ENCODE measurements around the gene RPL10. TPM values are rescaled to one million over a fixed set of nuclear protein-coding genes. Genes with fewer than 3 reads are reported as not detected.

Gene RPL10
- total RNA-seq, 1 experiment from 2014 or later: 2,110 TPM

- Mint-ChIP-seq H3K4me1 (no peaks in the 10 kb centered on the region), H3K27ac (no peak overlapping the region), H3K4me3 (no peak overlapping the region), H3K27me3 (ENCODE audit: low read depth) (peaks cover 8% of the 10 kb centered on the region), H3K9me3 (peaks cover 70 to 90% of the 10 kb centered on the region in 2 experiments), H3K36me3 (ENCODE audit: insufficient read depth in 1 of 3, low read depth in 3 of 3) (peaks cover 35 to 57% (median 54%) of the 10 kb centered on the region in 3 experiments)
- Histone ChIP-seq H3K79me1 (ENCODE audit: insufficient read depth, low read depth, low read length, poor library complexity, severe bottlenecking) (no peaks in the 10 kb centered on the region), H3K27me3 (ENCODE audit: insufficient read depth, low read length) (no peaks in the 10 kb centered on the region), H3K18ac (ENCODE audit: insufficient read length, low read depth, low read length) (no peak overlapping the region), H3K4ac (ENCODE audit: low read depth, low read length) (no peak overlapping the region), H3K4me2 (ENCODE audit: insufficient read depth, insufficient read length, low read length) (no peak overlapping the region), H2AFZ (ENCODE audit: low read length) (no peak overlapping the region), H3K4me1 (ENCODE audit: insufficient read depth, low read length) (no peaks in the 10 kb centered on the region), H3K56ac (ENCODE audit: insufficient read length, low read depth, low read length) (no peak overlapping the region), H3K23me2 (ENCODE audit: insufficient read length, low read depth, low read length, poor library complexity, severe bottlenecking) (no peaks in the 10 kb centered on the region), H3T11ph (ENCODE audit: low read length) (no peak overlapping the region), H2BK120ac (ENCODE audit: low read depth, low read length, poor library complexity, severe bottlenecking) (no peak overlapping the region), H3K79me2 (ENCODE audit: insufficient read depth, low read length) (no peaks in the 10 kb centered on the region), H2BK12ac (ENCODE audit: insufficient read length, low read depth, low read length) (no peak overlapping the region), H2AK5ac (ENCODE audit: insufficient read length, low read length) (no peak overlapping the region), H3K27ac (ENCODE audit: insufficient read length, low read depth, low read length) (no peak overlapping the region), H2BK5ac (ENCODE audit: insufficient read length, low read length) (no peak overlapping the region), H2BK20ac (ENCODE audit: low read depth, low read length, poor library complexity, severe bottlenecking) (no peak overlapping the region), H4K8ac (replicated peaks; ENCODE audit: insufficient read length, low read depth, low read length) (no peak overlapping the region), H3K23ac (ENCODE audit: insufficient read length, low read depth, low read length) (no peak overlapping the region), H3K9me3 (ENCODE audit: control insufficient read depth, low read depth, low read length) (peaks cover 30% of the 10 kb centered on the region), H3K9ac (ENCODE audit: extremely low read depth, insufficient read length, low read length) (no peak overlapping the region), H4K5ac (ENCODE audit: insufficient read length, low read depth, low read length) (no peak overlapping the region), H4K20me1 (ENCODE audit: control insufficient read depth, insufficient read depth, insufficient read length) (no peaks in the 10 kb centered on the region), H2BK15ac (ENCODE audit: low read depth, low read length) (no peak overlapping the region), H3K14ac (ENCODE audit: insufficient read depth, low read length) (no peak overlapping the region), H4K91ac (ENCODE audit: insufficient read length, low read depth, low read length) (no peak overlapping the region)
- no peak for DNase-seq
- no peak for TF ChIP-seq CTCF (conservative IDR thresholded peaks at IDR 0.05)
- no CpG with 5 or more reads among the region's 17 CpGs for WGBS (ENCODE audit: extremely low coverage, insufficient read length, low lambda C conversion rate)
Measured at GRCh38 chrX:154450312-154450711, 52.1 kb downstream of the RPL10 start.

Small RNA genes within 50 kb of the gene (microRNA-seq; reads per million reads assigned to microRNA genes)
- not detected for gene MIR6858 (ENCODE audit: borderline microRNAs expressed)

Other genes starting within 250 kb of the RPL10 start
- not detected in 2 replicates for gene OPN1MW, start 215.8 kb upstream of the RPL10 start, total RNA-seq (2021)
- not detected in 2 replicates for gene OPN1MW2, start 178.6 kb upstream of the RPL10 start, total RNA-seq (2021)
- gene OPN1MW3, start 140.8 kb upstream of the RPL10 start, total RNA-seq (2021): not detected in 2 replicates
- gene TEX28, start 103.3 kb upstream of the RPL10 start, total RNA-seq (2021): not detected in 2 replicates
- not detected in 2 replicates for gene TKTL1, start 102.6 kb upstream of the RPL10 start, total RNA-seq (2021)
- gene FLNA, start 23.7 kb upstream of the RPL10 start, total RNA-seq (2021): 946 and 957 TPM in 2 replicates
- gene EMD, start 19.1 kb upstream of the RPL10 start, total RNA-seq (2021): 113 and 115 TPM in 2 replicates
- 14.2 and 14.5 TPM in 2 replicates for gene DNASE1L1, start 10.9 kb downstream of the RPL10 start, total RNA-seq (2021)
- gene TAFAZZIN, start 13.2 kb downstream of the RPL10 start, total RNA-seq (2021): 24.7 and 25.5 TPM in 2 replicates
- gene ATP6AP1, start 30.3 kb downstream of the RPL10 start, total RNA-seq (2021): 45.6 and 49.2 TPM in 2 replicates
- 111 and 112 TPM in 2 replicates for gene GDI1, start 38.8 kb downstream of the RPL10 start, total RNA-seq (2021)
- 56.7 and 57.4 TPM in 2 replicates for gene FAM50A, start 45.8 kb downstream of the RPL10 start, total RNA-seq (2021)
- 36.3 and 45.5 TPM in 2 replicates for gene PLXNA3, start 59.9 kb downstream of the RPL10 start, total RNA-seq (2021)
- 32.1 and 32.5 TPM in 2 replicates for gene LAGE3, start 80.9 kb downstream of the RPL10 start, total RNA-seq (2021)
- gene UBL4A, start 88.2 kb downstream of the RPL10 start, total RNA-seq (2021): 30.9 and 35.4 TPM in 2 replicates
- gene SLC10A3, start 92.3 kb downstream of the RPL10 start, total RNA-seq (2021): 8.8 and 9.4 TPM in 2 replicates
- gene FAM3A, start 117.9 kb downstream of the RPL10 start, total RNA-seq (2021): 21.0 and 22.8 TPM in 2 replicates
- 68.7 and 70.5 TPM in 2 replicates for gene G6PD, start 148.5 kb downstream of the RPL10 start, total RNA-seq (2021)
- gene IKBKG, start 149.2 kb downstream of the RPL10 start, total RNA-seq (2021): 16.2 and 17.8 TPM in 2 replicates
- gene CTAG1A, start 186.8 kb downstream of the RPL10 start, total RNA-seq (2021): not detected in 2 replicates
- gene CTAG1B, start 220.9 kb downstream of the RPL10 start, total RNA-seq (2021): not detected in 2 replicates